RCC 7860 (cell line): ENCODE measurements around the gene SPCS1.

Experiments used
- DNase-seq: peaks from one replicate; pipeline ENCODE4 v3.0.0-alpha.2; 2015; ENCODE audit warnings: low spot score
- FAIRE-seq: peaks from 2 replicates; lab custom pipeline; 2012; peaks lifted over from hg19 to GRCh38; lab: Jason Lieb, UNC

SPCS1 gene

GRCh38 chr3:52694528-52695189 is 11.2 kb upstream of the SPCS1 start:
- no peak for FAIRE-seq
- no peak for DNase-seq

GRCh38 chr3:52695798-52696671 is 9.9 kb upstream of the SPCS1 start:
- FAIRE-seq (no peak), DNase-seq (no peak)

GRCh38 chr3:52696830-52697631 is 8.9 kb upstream of the SPCS1 start:
- FAIRE-seq (no peak), DNase-seq (no peak)

- no peak for DNase-seq
These were observed 8.3 kb upstream of the SPCS1 start for GRCh38 chr3:52697632-52697965.

GRCh38 chr3:52703341-52703740 is 2.6 kb upstream of the SPCS1 start:
- DNase-seq (no peak), FAIRE-seq (no peak)

More at GRCh38 chr3:52697632-52697965, 8.3 kb upstream of the SPCS1 start:
- no peak for FAIRE-seq

- no peak for FAIRE-seq
These were observed 1.1 kb upstream of the SPCS1 start for GRCh38 chr3:52704611-52705437.

GRCh38 chr3:52705438-52705687 is 543 bp upstream of the SPCS1 start:
- FAIRE-seq (no peak), DNase-seq (no peak)

More at GRCh38 chr3:52704611-52705437, 1.1 kb upstream of the SPCS1 start:
- peak; percentile 25 for DNase-seq

GRCh38 chr3:52707585-52707984 is 1.7 kb downstream of the SPCS1 start:
- FAIRE-seq: no peak

GRCh38 chr3:52710512-52710911 is 4.6 kb downstream of the SPCS1 start:
- DNase-seq: no peak
- no peak for FAIRE-seq

More at GRCh38 chr3:52707585-52707984, 1.7 kb downstream of the SPCS1 start:
- DNase-seq: no peak

- FAIRE-seq: no peak
These were observed 6.6 kb downstream of the SPCS1 start for GRCh38 chr3:52712291-52713212.

GRCh38 chr3:52714335-52715302 is 8.7 kb downstream of the SPCS1 start:
- FAIRE-seq: no peak
- DNase-seq: no peak

More at GRCh38 chr3:52712291-52713212, 6.6 kb downstream of the SPCS1 start:
- DNase-seq: no peak

- DNase-seq: no peak
- no peak for FAIRE-seq
These were observed 9.9 kb downstream of the SPCS1 start for GRCh38 chr3:52715714-52716305.

GRCh38 chr3:52719618-52720017 is 13.7 kb downstream of the SPCS1 start:
- FAIRE-seq (no peak), DNase-seq (no peak)

- DNase-seq (no peak), FAIRE-seq (no peak)
These were observed 15.3 kb downstream of the SPCS1 start for GRCh38 chr3:52721002-52721729.

- no peak for FAIRE-seq
- no peak for DNase-seq
These were observed 15.8 kb downstream of the SPCS1 start for GRCh38 chr3:52721730-52722008.

- FAIRE-seq (no peak), DNase-seq (no peak)
These were observed 16.6 kb downstream of the SPCS1 start for GRCh38 chr3:52722491-52722890.

GRCh38 chr3:52723935-52724334 is 18.0 kb downstream of the SPCS1 start:
- FAIRE-seq (no peak), DNase-seq (no peak)

GRCh38 chr3:52724511-52724910 is 18.6 kb downstream of the SPCS1 start:
- no peak for DNase-seq
- no peak for FAIRE-seq
